Measurements from ENCODE around the gene STMP1.
"Not testable (repeated sequence)": the region's sequence is repeated elsewhere in the genome, so short reads cannot be mapped to it uniquely, and the experiment has no call there.

STMP1 gene

DNA sequence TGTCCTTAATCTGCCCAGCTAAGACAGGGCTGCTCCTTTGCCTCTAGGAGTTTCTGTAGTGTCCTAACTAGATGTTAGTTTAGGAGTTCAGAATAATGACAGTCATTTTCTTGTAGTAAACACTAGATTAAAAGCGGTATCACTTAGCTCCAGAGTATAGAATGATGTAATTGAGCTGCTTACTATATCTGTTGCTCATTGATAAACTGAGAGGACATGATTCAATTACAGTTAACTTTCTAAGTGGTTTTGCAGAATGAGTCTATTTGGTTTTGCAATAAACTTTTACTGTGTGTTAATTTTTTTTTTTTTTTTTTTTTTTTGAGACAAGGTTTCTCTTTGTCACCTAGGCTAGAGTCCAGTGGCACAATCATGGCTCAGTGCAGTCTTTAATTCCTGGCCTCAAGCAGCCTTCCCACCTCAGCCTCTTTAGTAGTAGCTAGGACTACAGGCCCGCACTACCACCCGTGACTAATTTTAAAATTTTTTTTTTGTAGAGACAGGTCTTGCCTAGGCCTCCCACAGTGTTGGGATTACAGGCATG is 1.8 kb downstream of the STMP1 start:
- peak; percentile 66 for DNase-seq (ENCODE audit: low read depth)

DNA sequence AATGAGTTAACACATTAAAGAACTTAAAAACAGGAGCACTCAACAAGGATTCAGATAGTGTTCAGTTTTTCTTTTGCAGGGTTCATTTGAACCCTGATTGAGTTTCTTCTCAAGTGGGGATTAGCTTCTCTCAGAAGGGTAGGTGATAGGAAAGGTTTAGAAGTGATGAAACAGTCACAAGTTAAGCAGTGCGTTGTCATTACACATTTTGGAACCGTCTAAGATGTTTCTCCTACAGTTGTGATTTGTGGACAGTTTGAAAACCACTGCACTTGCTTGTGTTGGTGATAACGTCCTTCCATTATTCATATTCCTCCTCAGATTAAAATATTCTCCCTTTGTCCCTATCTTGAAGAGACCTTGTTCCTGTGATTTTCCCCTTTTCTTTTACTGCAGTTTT is 2.7 kb downstream of the STMP1 start:
- no peak for DNase-seq (ENCODE audit: low read depth)

DNA sequence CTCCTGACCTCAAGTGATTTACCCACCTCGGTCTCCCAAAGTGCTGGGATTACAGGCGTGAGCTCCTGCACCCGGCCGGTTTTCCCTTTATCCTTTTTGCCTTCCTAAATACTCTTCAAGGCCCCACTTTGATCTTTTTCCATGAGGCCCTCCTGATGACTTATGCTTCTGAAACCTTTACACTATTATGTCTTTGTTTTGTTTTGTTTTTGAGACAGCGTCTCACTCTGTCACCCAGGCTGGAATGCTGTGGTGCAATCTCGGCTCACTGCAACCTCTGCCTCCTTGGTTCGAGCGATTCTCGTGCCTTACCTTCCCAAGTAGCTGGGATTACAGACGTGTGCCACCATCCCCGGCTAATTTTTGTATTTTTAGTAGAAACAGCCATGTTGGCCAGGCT is 3.8 kb downstream of the STMP1 start:
- DNase-seq (ENCODE audit: low read depth): peak; percentile 34

DNA sequence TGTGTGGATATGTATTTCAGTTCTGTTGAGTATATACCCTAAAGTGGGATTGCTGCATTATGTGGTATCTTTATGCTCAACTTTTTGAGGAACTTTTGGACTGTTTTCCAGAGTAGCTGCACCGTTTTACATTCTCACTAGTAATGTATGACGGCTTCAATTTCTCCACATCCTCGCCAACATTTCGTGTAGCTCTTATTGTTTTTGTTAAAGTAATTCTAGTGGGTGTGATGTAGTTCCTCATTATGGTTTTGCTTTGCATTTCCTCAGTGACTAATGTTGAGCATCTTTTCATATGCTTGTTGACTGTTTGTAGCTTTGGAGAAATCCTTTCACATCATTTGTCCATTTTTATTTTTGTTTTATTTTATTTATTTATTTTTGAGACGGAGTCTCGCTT is 4.5 kb downstream of the STMP1 start:
- DNase-seq (ENCODE audit: low read depth): no peak

DNA sequence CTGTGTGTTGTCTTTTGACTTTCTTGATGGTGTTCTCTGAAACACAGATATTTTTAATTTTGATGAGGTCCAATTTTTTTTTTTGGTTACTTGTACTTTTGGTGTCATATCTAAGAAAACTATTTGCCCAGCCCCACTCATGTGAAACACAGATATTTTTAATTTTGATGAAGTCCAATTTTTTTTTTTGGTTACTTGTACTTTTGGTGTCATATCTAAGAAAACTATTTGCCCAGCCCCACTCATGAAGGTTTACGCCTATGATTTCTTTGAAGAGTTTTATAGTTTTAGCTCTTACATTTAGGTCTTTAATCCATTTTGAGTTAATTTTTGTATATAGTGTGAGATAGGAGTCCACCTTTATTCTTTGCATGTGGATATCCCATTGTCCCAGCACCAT is 5.3 kb downstream of the STMP1 start:
- DNase-seq (ENCODE audit: low read depth): not testable (repeated sequence)

DNA sequence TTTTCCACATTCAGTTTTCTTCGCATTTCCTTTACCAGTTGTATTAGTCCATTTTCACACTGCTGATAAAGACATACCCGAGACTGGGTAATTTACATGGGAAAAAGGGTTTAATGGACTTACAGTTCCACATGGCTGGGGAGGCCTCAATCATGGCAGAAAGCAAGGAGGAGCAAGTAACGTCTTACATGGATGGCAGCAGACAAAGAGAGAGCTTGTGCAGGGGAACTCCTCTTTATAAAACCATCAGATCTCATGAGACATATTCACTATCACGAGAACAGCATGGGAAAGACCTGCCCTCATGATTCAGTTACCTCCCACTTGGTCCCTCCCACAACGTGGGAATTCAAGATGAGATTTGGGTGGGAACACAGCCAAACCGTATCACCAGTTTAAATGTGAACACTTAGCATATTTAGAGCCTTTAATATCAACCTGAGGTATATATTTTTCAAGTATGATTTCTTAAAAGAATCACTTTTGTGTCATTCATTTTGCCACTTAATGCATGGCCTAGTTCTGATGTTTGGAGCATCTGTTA is 6.6 kb downstream of the STMP1 start:
- DNase-seq (ENCODE audit: low read depth): not testable (repeated sequence)

DNA sequence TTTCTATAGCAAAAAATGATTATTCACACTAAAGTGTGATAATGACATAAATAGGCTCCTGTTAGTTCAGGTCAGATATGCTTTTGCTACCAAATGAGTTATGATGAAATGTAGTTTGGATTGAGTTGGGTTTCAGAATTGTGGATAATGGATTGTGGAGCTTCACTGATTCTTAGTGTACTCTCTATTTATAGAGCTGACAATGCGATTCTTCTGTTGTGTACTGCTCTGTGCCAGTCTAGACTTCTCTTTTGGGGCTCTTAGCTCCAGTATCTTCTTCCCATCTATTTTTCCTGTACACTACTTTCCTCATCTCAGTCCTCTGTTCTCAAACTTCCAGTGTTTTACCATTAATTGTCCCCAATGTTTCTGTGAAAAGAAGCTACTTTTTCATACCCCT is 7.5 kb downstream of the STMP1 start:
- no peak for DNase-seq (ENCODE audit: low read depth)

DNA sequence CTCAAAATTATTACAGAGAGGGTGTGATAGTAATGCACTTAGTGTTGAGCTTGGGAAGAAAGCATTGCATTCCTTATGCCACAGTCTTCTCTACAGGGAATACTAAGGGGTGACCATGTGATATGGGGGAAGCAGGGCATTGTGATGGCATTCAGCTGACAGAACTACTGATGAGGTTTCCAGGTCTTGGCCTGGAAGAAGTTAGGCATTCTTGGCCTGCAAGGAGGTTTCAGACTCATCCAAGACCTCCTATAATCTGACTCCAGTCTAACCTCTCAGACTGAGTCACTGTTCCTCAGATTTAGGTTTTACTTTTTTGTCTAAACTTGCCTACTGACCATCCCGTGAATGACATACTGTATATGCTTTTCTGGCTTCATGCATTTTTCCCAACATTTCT is 7.9 kb downstream of the STMP1 start:
- peak; percentile 78 for DNase-seq (ENCODE audit: low read depth)

DNA sequence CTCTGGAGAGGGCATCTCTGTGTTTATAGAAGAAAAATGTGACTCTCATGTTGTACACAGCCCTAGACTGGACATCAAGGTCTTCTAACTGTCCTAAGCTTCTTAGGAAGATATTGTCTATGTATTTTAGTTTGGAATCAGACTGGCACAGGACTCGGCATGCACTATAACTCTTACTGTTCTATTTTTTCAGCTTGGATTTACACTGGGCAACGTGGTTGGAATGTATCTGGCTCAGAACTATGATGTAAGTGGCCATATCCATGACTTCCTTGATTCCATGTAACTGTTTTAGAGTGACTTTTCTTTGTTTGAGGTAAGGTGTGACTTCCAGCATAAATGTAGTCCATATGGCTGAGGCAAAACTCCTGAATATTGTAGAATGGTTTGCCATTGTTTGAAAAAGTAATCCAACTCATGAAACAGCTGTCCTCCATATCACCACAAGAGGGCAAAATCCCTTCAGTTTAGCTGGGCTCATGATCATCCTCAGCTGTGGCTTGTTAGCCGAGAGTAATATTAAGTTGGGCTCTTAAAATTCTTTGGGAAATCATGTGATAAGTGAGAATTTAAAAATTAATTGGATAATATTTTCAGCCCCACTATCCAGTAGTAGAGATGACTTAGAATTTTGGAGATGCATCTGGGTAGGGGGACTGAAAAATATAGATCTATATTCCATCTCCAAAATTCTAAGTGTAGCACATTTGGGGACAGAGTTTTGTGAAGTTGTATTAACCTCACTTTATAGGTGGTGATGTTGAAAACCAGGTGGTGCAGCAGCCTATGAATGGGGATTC is 10.4 kb downstream of the STMP1 start:
- DNase-seq (ENCODE audit: low read depth): peak; percentile 81

DNA sequence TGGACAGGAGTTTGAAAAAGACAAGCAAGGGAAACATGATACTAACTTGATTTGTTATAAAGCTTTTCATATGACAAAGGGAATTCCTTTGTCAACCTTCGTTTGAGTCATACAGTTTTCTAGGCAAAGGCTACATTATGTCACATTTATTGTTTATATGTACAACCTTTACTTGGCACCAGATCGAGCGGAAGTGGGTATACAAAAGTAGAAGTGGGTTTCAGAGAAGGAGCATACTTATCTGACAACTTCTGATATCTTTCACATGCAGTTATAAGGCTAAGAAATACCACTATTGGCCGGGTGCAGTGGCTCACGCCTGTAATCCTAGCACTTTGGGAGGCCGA is 11.0 kb downstream of the STMP1 start:
- DNase-seq (ENCODE audit: low read depth): peak; percentile 91

DNA sequence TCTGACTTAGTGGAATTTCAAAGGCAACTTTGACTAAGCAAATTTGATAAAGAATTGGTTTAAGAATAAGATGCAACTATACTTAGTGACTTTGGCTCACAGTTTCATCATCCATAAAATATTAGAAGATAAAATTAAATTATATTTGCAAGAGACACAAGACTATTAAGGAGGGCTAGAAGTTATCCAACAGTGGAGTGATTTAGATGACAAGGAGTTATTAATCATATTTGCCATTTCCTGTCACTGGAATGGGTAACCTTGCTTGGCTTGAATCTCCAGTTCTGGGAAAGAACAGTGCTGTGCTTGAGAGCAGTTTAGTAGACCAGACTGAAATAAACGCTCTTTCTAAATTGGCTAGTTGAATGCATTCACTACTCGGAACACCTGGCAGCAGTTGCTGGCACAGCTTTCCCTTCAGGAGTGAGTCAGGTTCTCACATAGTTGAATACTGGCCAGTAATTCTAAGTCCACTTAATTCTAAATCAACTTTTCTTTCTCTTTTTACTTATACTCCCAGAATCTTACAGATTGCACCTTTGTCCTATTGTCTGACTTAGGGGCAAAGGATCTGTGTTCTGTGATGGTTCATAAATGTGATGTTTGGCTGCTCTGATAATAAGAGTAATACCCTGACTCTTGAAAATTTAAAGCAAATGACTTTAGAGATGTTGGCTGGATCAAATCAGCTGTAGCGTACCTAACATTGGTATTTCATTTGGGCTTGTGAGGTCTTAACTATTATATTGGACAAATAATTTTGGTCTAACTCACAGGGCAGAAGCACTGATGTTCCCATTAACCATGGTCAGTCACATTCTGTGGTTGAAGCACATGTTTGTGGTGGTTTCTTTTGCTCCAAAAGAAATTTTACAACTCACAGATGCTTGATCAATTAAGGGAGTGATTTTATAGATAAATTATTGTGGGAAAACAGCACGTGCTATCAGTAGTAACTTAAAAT is 16.6 kb downstream of the STMP1 start:
- peak; percentile 45 for DNase-seq (ENCODE audit: low read depth)

DNA sequence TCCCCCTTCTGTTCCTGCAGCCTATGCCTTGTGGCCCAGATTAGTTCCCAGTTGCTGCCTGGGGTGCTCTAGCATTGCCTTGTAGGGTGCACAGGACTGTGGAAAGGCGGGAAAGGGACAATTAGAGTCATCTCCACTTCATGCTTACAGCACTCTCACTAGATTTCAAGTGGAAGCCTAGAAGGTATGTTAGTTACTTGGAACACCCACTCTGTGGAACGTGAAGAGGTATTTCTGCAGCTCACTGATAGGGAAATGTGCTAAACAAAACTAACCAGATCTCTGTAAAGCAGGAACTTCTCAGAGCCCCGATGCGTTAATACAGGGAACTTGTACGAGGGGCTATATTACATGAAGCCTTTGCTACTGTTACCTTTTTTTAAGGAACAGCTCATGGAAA is 19.4 kb downstream of the STMP1 start:
- no peak for DNase-seq (ENCODE audit: low read depth)

DNA sequence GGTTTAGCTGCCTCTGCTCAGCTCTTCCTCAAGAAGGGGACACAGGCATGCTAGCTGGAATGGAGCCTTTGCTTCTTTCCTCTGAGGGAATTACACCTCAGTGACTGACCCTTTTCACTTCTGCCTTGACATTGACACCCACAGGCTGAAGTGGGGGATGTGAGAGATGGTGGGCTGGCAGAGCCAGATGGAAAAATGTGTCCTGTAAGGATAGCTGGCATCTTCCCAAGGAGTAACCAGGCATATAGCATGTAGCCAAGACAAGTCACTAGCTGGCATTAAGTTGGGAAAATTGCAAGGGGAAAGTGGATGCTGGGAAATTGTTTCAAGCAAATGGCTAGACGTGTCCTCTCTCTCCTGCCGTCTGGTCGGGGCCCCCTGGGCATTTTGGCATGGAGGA is 19.9 kb downstream of the STMP1 start:
- no peak for DNase-seq (ENCODE audit: low read depth)

DNA sequence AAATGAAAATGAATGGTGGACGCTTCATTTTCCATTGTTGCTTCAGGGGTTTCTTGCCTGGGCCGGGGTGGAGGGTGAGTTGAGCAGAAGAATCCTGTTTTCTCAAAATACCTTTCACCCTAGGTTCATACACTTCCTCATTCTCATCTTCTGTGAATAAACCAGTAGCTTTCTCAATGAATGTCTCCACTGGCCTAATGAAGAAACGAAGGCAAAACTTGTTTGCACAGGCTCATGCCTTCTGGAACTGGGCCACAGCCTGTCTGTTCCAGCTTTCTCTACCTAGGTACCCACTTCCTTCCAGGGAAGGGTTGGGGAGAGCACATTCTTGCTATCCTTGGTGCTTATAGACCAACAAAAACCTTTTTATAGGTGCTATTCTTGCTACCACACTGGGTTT is 21.3 kb downstream of the STMP1 start:
- no peak for DNase-seq (ENCODE audit: low read depth)

DNA sequence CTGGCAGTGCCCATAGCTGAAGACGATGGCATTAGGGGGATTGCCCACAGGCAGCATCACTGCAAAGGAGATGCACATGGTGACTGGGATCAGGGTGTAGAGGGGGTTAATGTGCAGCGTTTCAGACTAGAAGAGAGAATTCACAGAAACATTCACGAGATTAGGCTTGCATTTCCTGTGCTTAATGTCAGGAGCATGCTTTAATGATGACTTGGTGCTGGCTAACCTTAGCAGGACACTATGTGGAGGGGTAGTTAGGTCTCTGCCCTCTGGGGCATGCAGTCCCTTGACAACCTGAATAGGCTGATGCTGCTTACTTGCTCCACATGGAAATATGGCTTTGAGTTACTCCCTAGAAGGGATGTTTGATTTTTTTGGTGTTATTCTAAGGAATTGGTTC is 21.8 kb downstream of the STMP1 start:
- peak; percentile 70 for DNase-seq (ENCODE audit: low read depth)

DNA sequence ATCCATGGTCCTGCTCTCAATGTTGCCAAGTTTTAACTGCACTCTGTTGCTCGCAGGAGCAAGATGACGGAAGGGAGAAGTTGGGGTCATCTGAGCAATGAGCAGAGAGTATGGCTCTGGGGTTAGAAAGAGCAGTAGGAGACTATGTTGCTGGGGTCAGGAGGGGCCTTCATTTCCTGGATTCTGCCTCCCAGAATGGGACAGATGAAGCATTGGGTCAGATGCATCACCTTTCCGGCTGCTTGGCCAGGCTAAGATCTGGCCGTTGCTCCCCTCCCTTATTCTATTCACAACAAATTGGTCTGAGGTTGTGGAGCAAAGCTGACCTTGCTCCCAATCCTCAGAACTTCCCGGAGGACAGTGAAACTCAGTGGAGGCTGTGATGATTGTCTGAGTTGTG is 22.4 kb downstream of the STMP1 start:
- no peak for DNase-seq (ENCODE audit: low read depth)

DNA sequence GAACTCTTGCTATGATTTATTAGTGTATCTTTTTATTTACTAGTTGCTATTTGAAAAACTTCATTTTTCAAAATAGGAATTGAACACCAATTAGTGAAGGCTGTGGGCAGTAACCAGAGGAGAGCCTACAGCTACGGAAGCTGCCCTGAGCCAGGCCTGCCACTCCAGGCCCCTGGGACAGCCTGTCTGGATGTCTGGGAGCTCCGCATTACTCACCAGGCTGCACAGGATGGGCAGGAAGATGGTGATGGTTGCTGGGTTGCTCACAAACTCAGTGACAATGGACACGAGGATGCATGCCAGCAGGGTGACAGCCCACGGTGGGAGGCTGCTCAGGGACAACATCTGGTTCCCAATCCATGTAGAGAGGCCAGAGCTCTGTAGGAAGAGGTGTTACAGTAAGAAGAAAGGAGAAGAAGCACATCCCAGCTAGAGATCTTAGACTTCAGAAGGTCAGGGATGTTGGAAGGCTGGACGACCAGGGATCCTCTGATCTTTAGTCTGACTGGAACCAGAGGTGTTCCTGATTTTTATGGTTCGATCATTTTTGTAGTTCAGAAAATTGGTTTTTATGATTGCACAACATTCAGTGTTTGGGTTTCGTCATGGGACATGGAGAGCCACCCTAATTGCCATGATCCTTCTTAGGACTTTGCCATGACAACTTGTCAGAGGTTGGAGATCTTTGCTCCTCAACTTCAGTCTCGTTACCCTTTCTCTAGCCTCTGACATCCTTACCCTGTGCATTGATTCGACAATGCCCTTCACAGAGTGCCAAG is 23.2 kb downstream of the STMP1 start:
- DNase-seq (ENCODE audit: low read depth): peak; percentile 60

DNA sequence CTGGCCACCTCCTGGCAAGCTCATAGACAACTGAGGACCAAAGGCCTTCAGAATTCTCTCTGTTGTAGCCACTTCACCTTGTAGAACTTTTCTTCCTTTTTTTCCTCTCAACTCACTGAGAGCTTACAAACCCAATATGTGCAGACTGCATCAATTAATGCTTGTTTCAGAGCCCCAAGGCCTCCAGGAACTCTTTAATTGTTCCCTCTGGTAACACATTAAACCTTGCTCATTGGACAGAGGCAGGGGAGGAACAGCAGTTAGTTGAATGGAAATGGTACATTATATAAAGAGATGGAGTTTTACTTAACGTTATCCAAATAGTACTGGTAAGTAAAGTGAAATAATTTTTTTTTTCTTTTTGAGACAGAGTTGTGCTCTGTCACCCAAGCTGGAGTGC is 25.2 kb downstream of the STMP1 start:
- DNase-seq (ENCODE audit: low read depth): no peak

DNA sequence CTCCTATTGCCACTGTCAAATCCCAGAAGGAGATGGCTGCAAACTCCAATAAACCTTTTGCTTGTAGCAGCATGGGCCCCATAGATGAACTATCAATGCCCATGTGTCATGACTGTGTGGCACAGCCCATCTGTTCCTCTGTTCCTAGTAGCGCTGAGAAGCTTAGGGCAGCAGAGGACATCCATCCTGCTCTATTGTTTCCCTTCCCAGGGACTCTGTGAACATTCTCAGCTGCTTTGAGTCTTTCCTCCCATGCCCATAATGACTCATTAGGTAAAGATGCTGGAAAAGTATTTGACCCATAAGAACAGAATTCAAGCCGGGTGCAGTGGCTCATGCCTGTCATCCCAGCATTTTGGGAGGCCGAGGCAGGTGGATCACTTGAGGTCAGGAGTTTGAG is 28.3 kb downstream of the STMP1 start:
- DNase-seq (ENCODE audit: low read depth): peak; percentile 80

DNA sequence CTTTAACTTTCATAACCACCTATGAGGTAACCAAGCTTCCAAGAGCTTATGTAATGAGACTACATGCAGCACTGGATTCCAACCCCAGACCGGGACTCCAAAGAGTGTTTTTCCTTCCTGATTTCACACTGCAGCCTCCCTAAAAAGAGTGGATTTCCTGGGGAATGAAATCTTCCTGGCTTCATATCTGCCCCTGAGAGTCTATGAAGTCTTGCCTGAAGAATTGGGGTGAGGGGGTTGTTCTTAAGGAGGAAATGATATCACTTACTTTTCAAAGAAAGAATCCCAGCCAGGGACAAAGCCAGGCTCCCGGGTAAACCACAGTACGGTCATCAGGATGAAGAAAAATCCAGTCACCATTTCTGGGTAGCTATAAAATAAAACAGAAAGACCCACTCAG is 29.7 kb downstream of the STMP1 start:
- peak; percentile 48 for DNase-seq (ENCODE audit: low read depth)

DNA sequence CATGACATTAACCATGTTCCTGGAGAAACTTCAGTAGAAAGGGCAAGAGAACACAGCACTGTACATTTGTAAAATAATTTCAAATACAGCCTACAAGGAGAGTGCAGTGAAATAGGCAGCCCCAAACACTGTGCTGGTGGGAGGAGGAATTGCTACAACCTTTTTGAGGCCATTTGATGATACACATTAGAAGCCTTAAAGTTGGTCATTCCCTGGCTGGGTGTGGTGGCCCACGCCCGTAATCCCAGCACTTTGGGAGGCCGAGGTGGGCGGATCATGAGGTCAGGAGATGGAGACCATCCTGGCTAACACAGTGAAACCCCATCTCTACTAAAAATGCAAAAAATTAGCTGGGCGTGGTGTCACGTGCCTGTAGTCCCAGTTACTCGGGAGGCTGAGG is 30.3 kb downstream of the STMP1 start:
- not testable (repeated sequence) for DNase-seq (ENCODE audit: low read depth)

DNA sequence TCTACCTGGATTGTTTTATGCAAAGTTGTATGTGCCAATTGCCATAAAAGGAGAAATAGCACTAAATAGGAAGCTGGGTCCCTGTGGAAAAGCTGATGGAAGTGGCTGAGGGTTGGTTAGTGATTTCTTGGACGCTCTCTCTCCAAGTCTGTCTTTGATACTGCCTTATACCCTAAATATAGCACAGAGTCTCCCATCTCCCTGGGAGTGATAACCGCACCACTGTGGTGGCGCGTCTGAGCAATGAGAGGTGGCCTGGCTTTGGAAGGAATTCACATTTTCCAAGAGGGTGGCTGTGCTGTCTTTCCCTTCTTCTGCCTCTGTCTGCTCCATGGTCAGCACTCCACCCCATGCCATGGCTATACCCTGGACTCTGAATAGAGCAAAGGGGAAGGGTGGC is 31.2 kb downstream of the STMP1 start:
- DNase-seq (ENCODE audit: low read depth): no peak

Data from ELR (cell line).